Transverse colon (tissue), 4 donors: ENCODE measurements around the gene TNNI3K. TPM values are rescaled to one million over a fixed set of nuclear protein-coding genes. Genes with fewer than 3 reads are reported as not detected.

ENCODE experiments used
- DNase-seq: peaks from one replicate; pipeline ENCODE4 v3.0.0-alpha.2; 2019
- H3K27ac ChIP-seq, 4 donors: fragments of 200-600 bp; sonication (generic); 2 replicates each; pipeline ENCODE4 v1.5.1; 2016 to 2018; ENCODE audit warnings: inconsistent platforms in 4 of 4
- H3K27me3 ChIP-seq: fragments of 200-600 bp; sonication (generic); 2 replicates; pipeline ENCODE4 v1.5.1; 2017; ENCODE audit warnings: inconsistent platforms
- H3K36me3 ChIP-seq, 4 donors: fragments of 200-600 bp; sonication (generic); 2 replicates each; pipeline ENCODE4 v1.5.1; 2017 to 2019; ENCODE audit warnings: inconsistent platforms in 4 of 4
- H3K4me1 ChIP-seq, 4 donors: fragments of 200-600 bp; sonication (generic); 2 replicates each; pipeline ENCODE4 v1.5.1; 2017 to 2020; ENCODE audit warnings: inconsistent platforms in 4 of 4
- H3K4me3 ChIP-seq, 4 donors: fragments of 200-600 bp; sonication (generic); 1 replicate in 1 of 4; 2 replicates in 3 of 4; pipeline versions ENCODE4 v1.5.1 to v1.6.1; 2017 to 2019; ENCODE audit warnings: inconsistent platforms in 4 of 4
- H3K9me3 ChIP-seq, 2 donors: fragments of 200-600 bp; sonication (generic); 2 replicates each; pipeline ENCODE4 v1.5.1; 2017 to 2019; ENCODE audit warnings: inconsistent platforms in 2 of 2
- EP300 ChIP-seq: sonication (generic); formaldehyde crosslinking; IDR thresholded peaks from one replicate; pipeline ENCODE4 v1.6.1; 2017; ENCODE audit warnings: antibody characterized with exemption, low read depth
- POLR2A ChIP-seq: fragments of 450-650 bp; IDR thresholded peaks from one replicate; pipeline ENCODE4 v1.6.1; 2016; ENCODE audit warnings: antibody characterized with exemption, mild to moderate bottlenecking, moderate library complexity
- POLR2AphosphoS5 ChIP-seq, 3 donors: sonication (generic); formaldehyde crosslinking; IDR thresholded peaks; one replicate each; pipeline ENCODE4 v1.6.1; 2016; ENCODE audit warnings: antibody characterized with exemption in 3 of 3
- WGBS, 2 donors: methylation state at CpG; one replicate each; pipeline ENCODE4 v1.1.5; 2018; ENCODE audit warnings: low coverage in 1 of 2; 5-methylcytosine and 5-hydroxymethylcytosine counted together
- in situ Hi-C, 4 donors: fragments of 200-750 bp; cut with MboI; loops; one replicate each; pipeline versions ENCODE4 v1.15.0 to v1.15.1; 2017; ENCODE audit warnings: low sequenced_read_pairs in 3 of 4, low pct_ligation_motif_present in 1 of 4, low pct_unique_long_range_greater_than_20kb in 1 of 4
- intact Hi-C: fragments of 100-400 bp; cut with DNase I; formaldehyde crosslinking; loops from one replicate; pipeline ENCODE4 v1.15.1; 2023; ENCODE audit warnings: low total_unique reads
- total RNA-seq, 4 donors: library from RNA; depleted of rRNA; stranded (reverse); fragments of >200 nt; gene quantifications; one replicate each; pipeline ENCODE4 v1.1.0, GENCODE V29; 2016
- TF ChIP-seq, protein P1 (sequence below), 5 experiments: fragments of 200-600 bp in 3 of 5; fragments of 450-650 bp in 2 of 5; sonication (generic) in 3 of 5; IDR thresholded peaks; 1 replicate in 2 of 5; 2 replicates in 3 of 5; pipeline ENCODE4 v1.5.1; 2016 to 2017; ENCODE audit warnings: antibody characterized with exemption in 5 of 5, inconsistent platforms in 3 of 5, mild to moderate bottlenecking in 2 of 5, moderate library complexity in 1 of 5

TNNI3K gene
- total RNA-seq, 4 donors from 2014 or later = 0.95 to 14.2 (median 2.9) TPM; not detected in 1

DNA sequence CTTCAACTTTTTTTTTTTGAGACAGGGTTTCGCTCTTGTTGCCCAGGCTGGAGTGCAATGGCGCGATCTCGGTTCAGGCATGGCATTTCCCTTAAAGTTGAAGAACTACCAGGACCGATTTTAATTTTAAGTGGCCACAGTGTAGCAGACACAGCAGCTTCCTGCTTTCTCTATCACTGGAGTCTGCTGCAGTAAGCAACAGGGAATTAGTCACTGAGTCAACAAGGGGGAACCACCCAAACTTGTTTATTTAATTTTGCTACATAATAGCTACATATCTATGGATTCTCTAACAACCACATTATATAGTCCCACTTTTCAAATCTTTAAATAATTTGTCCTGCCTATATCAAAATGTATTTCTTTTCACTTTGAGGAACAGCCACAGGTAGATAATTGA, 12.5 kb upstream of the TNNI3K start:
- Histone ChIP-seq H3K27ac (no peak overlapping the region), H3K36me3 (no peaks in the 10 kb centered on the region)
- WGBS, 2 donors = 94% methylated on average over 5 of the region's 5 CpGs; no CpG with 5 or more reads in 1 of the 2 donors

DNA sequence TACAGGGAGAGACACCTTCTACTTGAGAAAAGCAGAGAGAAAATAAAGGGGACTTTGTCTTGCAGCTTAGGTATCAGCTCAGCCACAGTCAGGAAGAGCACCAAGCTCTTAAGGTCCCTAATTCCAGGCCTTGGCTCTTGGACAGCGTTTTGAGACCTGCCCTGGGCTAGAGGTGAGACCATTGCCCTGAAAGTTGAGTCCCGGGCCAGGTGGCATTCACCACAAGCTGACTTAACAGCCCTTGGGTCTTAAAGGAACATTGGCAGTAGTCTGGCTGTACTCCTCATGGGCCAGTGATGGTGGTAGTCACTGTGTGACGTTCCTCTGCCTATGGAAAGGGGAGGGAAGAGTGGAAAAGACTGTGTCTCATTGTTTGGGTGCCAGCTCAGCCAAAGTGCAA, 11.7 kb upstream of the TNNI3K start:
- TF ChIP-seq, protein P1, sequence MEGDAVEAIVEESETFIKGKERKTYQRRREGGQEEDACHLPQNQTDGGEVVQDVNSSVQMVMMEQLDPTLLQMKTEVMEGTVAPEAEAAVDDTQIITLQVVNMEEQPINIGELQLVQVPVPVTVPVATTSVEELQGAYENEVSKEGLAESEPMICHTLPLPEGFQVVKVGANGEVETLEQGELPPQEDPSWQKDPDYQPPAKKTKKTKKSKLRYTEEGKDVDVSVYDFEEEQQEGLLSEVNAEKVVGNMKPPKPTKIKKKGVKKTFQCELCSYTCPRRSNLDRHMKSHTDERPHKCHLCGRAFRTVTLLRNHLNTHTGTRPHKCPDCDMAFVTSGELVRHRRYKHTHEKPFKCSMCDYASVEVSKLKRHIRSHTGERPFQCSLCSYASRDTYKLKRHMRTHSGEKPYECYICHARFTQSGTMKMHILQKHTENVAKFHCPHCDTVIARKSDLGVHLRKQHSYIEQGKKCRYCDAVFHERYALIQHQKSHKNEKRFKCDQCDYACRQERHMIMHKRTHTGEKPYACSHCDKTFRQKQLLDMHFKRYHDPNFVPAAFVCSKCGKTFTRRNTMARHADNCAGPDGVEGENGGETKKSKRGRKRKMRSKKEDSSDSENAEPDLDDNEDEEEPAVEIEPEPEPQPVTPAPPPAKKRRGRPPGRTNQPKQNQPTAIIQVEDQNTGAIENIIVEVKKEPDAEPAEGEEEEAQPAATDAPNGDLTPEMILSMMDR (IDR thresholded peaks at IDR 0.05) = no peak
- TF ChIP-seq POLR2A (no peak), EP300 (no peak), POLR2AphosphoS5 (IDR thresholded peaks at IDR 0.05) (no peak)

More for the DNA sequence above, 12.5 kb upstream of the TNNI3K start:
- H3K27me3 ChIP-seq = no peaks in the 10 kb centered on the region
- in situ Hi-C loops (no loop called here), intact Hi-C loops (no loop called here)
- no peak overlapping the region for H3K4me3 ChIP-seq
- no peak for DNase-seq
- TF ChIP-seq POLR2AphosphoS5 (IDR thresholded peaks at IDR 0.05) (no peak), EP300 (no peak), POLR2A (no peak)
- TF ChIP-seq, protein P1 (IDR thresholded peaks at IDR 0.05) = no peak
- H3K4me1 ChIP-seq = peaks cover 0 to 11% (median 5%) of the 10 kb centered on the region in 4 donors
- peaks cover 4 to 10% of the 10 kb centered on the region in 2 donors for H3K9me3 ChIP-seq

DNA sequence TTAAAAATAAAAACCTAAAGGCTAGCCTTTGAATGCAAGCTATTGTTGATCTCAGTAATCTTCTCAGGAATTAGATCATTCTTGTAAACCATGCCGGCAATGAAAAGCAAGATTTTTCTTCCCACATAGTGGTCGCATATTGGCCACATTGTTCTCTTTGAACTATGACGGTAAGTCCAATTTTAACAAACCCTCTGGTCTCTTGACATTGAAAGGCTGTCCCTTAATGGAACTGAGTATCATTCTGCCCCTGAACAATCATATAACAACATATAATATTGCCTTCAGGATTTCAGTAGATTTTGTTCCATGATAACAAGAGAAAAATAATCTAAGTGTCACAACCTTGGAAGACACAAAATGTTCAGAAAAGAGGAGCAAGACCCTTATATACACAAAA, 1.3 kb downstream of the TNNI3K start:
- WGBS, 2 donors = 91 to 96% methylated on average over 3 of the region's 3 CpGs
- TF ChIP-seq EP300 = no peak
- TF ChIP-seq POLR2A = no peak
- TF ChIP-seq, protein P1 (IDR thresholded peaks at IDR 0.05) = no peak
- TF ChIP-seq POLR2AphosphoS5 (IDR thresholded peaks at IDR 0.05) = no peak
- H3K27ac ChIP-seq = no peak overlapping the region
- no peaks in the 10 kb centered on the region for H3K4me1 ChIP-seq
- no peak for DNase-seq
- H3K9me3 ChIP-seq = no peaks in the 10 kb centered on the region
- H3K4me3 ChIP-seq = no peak overlapping the region
- in situ Hi-C loops (no loop called here), intact Hi-C loops (no loop called here)
- no peaks in the 10 kb centered on the region for H3K36me3 ChIP-seq
- H3K27me3 ChIP-seq = no peaks in the 10 kb centered on the region

More for the DNA sequence above, 11.7 kb upstream of the TNNI3K start:
- intact Hi-C loops (no loop called here), in situ Hi-C loops (no loop called here)
- H3K27me3 ChIP-seq = no peaks in the 10 kb centered on the region
- H3K9me3 ChIP-seq = peaks cover 4 to 10% of the 10 kb centered on the region in 2 donors
- no peaks in the 10 kb centered on the region for H3K36me3 ChIP-seq
- H3K27ac ChIP-seq = no peak overlapping the region
- no peak for DNase-seq
- peaks cover 0 to 5% (median 2%) of the 10 kb centered on the region in 4 donors for H3K4me1 ChIP-seq
- no peak overlapping the region for H3K4me3 ChIP-seq
- WGBS, 2 donors = 72% methylated on average over 3 of the region's 3 CpGs; no CpG with 5 or more reads in 1 of the 2 donors

DNA sequence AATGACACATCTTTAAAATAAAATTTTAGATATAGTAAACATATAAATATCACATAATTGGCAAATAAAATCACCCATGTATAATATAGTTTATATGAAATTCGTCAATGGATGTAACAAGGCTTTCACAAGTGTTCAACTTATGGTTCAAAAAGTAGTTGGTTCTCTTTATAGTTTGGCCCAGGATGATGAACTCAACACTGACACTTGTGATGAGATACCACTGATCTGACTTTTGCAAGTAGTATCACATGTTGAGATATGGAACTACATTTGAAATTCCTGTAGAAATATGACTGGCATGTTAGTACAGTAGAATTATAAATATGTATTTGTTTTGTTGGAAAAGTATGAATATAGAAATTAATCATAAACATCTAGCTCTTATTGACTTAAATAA, 1.8 kb downstream of the TNNI3K start:
- 57 to 87% methylated on average over 1 of the region's 1 CpG for WGBS, 2 donors
- no peak for DNase-seq
- Histone ChIP-seq H3K4me1 (no peaks in the 10 kb centered on the region), H3K27me3 (no peaks in the 10 kb centered on the region), H3K27ac (no peak overlapping the region), H3K4me3 (no peak overlapping the region), H3K36me3 (no peaks in the 10 kb centered on the region), H3K9me3 (no peaks in the 10 kb centered on the region)
- intact Hi-C loops (no loop called here), in situ Hi-C loops (no loop called here)
- TF ChIP-seq POLR2A (no peak), EP300 (no peak), POLR2AphosphoS5 (IDR thresholded peaks at IDR 0.05) (no peak)
- TF ChIP-seq, protein P1 (IDR thresholded peaks at IDR 0.05) = no peak
